Suprapubic skin (tissue), 4 donors: ENCODE measurements around the gene GPAM.

ENCODE experiments used
- CTCF ChIP-seq, 2 donors: fragments of 200-600 bp in 1 of 2; fragments of 450-650 bp in 1 of 2; sonication (generic) in 1 of 2; IDR thresholded peaks; one replicate each; pipeline ENCODE4 v1.5.1; 2016 to 2019; ENCODE audit warnings: antibody characterized with exemption in 2 of 2, mild to moderate bottlenecking in 1 of 2, moderate library complexity in 1 of 2
- EP300 ChIP-seq: sonication (generic); formaldehyde crosslinking; IDR thresholded peaks from one replicate; pipeline ENCODE4 v1.6.1; 2017; ENCODE audit warnings: antibody characterized with exemption
- POLR2A ChIP-seq, 2 donors: fragments of 450-650 bp; IDR thresholded peaks; one replicate each; pipeline ENCODE4 v1.6.1; 2017; ENCODE audit warnings: antibody characterized with exemption in 2 of 2, mild to moderate bottlenecking in 2 of 2, moderate library complexity in 2 of 2
- POLR2AphosphoS5 ChIP-seq, 3 donors: sonication (generic); formaldehyde crosslinking; IDR thresholded peaks; one replicate each; pipeline ENCODE4 v1.6.1; 2017; ENCODE audit warnings: antibody characterized with exemption in 3 of 3

GRCh38 chr10:112216151-112216550 lies 32.6 kb upstream of the GPAM start:
- no peak for TF ChIP-seq CTCF (IDR thresholded peaks at IDR 0.05)
- no peak for TF ChIP-seq POLR2A (IDR thresholded peaks at IDR 0.05)
- TF ChIP-seq POLR2AphosphoS5 (IDR thresholded peaks at IDR 0.05), result no peak
- no peak for TF ChIP-seq EP300
